H9 (cell line): ENCODE results near the gene SCN5A. TPM values are rescaled to one million over a fixed set of nuclear protein-coding genes. Genes with fewer than 3 reads are reported as not detected.

ENCODE experiments used
- DNase-seq: peaks from one replicate; pipeline ENCODE4 v3.0.0-alpha.2; 2017
- H2AFZ ChIP-seq: one replicate; pipeline ENCODE4 v1.6.1; 2013; ENCODE audit warnings: mild to moderate bottlenecking, low read length, control low read depth, moderate library complexity
- H2AK5ac ChIP-seq: 2 replicates; pipeline ENCODE4 v1.6.1; 2013; ENCODE audit warnings: low read length, control low read depth, mixed read lengths; ENCODE audit not compliant: insufficient read length
- H2BK120ac ChIP-seq: one replicate; pipeline ENCODE4 v1.6.1; 2013; ENCODE audit warnings: low read depth, mild to moderate bottlenecking, low read length, control low read depth, inconsistent platforms; ENCODE audit not compliant: poor library complexity, severe bottlenecking
- H2BK12ac ChIP-seq: 2 replicates; pipeline ENCODE4 v1.6.1; 2013; ENCODE audit warnings: low read length, control low read depth, mixed read lengths, low read depth; ENCODE audit not compliant: insufficient read length
- H2BK15ac ChIP-seq: 2 replicates; pipeline ENCODE4 v1.6.1; 2013; ENCODE audit warnings: low read depth, low read length, control low read depth
- H2BK20ac ChIP-seq: one replicate; pipeline ENCODE4 v1.6.1; 2013; ENCODE audit warnings: low read depth, mild to moderate bottlenecking, low read length, control low read depth, inconsistent platforms; ENCODE audit not compliant: poor library complexity, severe bottlenecking
- H2BK5ac ChIP-seq: 2 replicates; pipeline ENCODE4 v1.6.1; 2013; ENCODE audit warnings: low read length, control low read depth, mixed read lengths; ENCODE audit not compliant: insufficient read length
- H3K14ac ChIP-seq: 2 replicates; pipeline ENCODE4 v1.6.1; 2013; ENCODE audit warnings: low read length, control low read depth; ENCODE audit not compliant: insufficient read depth
- H3K18ac ChIP-seq: 2 replicates; pipeline ENCODE4 v1.6.1; 2013; ENCODE audit warnings: low read depth, mild to moderate bottlenecking, mixed read lengths, low read length, control low read depth; ENCODE audit not compliant: insufficient read length
- H3K23ac ChIP-seq: 2 replicates; pipeline ENCODE4 v1.6.1; 2013; ENCODE audit warnings: low read length, control low read depth, mixed read lengths, low read depth; ENCODE audit not compliant: insufficient read length
- H3K23me2 ChIP-seq: 2 replicates; pipeline ENCODE4 v1.6.1; 2013; ENCODE audit warnings: low read depth, mild to moderate bottlenecking, mixed read lengths, low read length, control low read depth; ENCODE audit not compliant: insufficient read length, poor library complexity, severe bottlenecking
- H3K27ac ChIP-seq: 2 replicates; pipeline ENCODE4 v1.5.1; 2013; ENCODE audit warnings: low read length, control low read depth, mixed read lengths, low read depth; ENCODE audit not compliant: insufficient read length
- H3K27me3 ChIP-seq: 2 replicates; pipeline ENCODE4 v1.6.1; 2013; ENCODE audit warnings: low read length, control low read depth, inconsistent platforms; ENCODE audit not compliant: insufficient read depth
- H3K4ac ChIP-seq: 2 replicates; pipeline ENCODE4 v1.6.1; 2013; ENCODE audit warnings: low read depth, mild to moderate bottlenecking, control low read depth, inconsistent platforms, low read length, moderate library complexity
- H3K4me1 ChIP-seq: 2 replicates; pipeline ENCODE4 v1.6.1; 2013; ENCODE audit warnings: low read length, control low read depth, inconsistent platforms; ENCODE audit not compliant: insufficient read depth
- H3K4me2 ChIP-seq: 2 replicates; pipeline ENCODE4 v1.6.1; 2013; ENCODE audit warnings: low read length, control low read depth, mixed read lengths; ENCODE audit not compliant: insufficient read length, insufficient read depth
- H3K56ac ChIP-seq: 2 replicates; pipeline ENCODE4 v1.6.1; 2013; ENCODE audit warnings: low read depth, mild to moderate bottlenecking, mixed read lengths, low read length, control low read depth; ENCODE audit not compliant: insufficient read length
- H3K79me1 ChIP-seq: 2 replicates; pipeline ENCODE4 v1.6.1; 2013; ENCODE audit warnings: low read depth, mild to moderate bottlenecking, moderate library complexity, low read length, control low read depth, inconsistent platforms; ENCODE audit not compliant: insufficient read depth, poor library complexity, severe bottlenecking
- H3K79me2 ChIP-seq: 2 replicates; pipeline ENCODE4 v1.6.1; 2013; ENCODE audit warnings: low read length, control low read depth, inconsistent platforms; ENCODE audit not compliant: insufficient read depth
- H3K9ac ChIP-seq: 2 replicates; pipeline ENCODE4 v1.6.1; 2013; ENCODE audit warnings: low read length, control low read depth, mixed read lengths; ENCODE audit not compliant: insufficient read length; ENCODE audit errors: extremely low read depth
- H3K9me3 ChIP-seq: one replicate; pipeline ENCODE4 v1.6.1; 2013; ENCODE audit warnings: low read depth, low read length, inconsistent platforms; ENCODE audit not compliant: control insufficient read depth
- H3T11ph ChIP-seq: one replicate; pipeline ENCODE4 v1.6.1; 2013; ENCODE audit warnings: mild to moderate bottlenecking, low read length, control low read depth, inconsistent platforms
- H4K20me1 ChIP-seq: one replicate; pipeline ENCODE4 v1.6.1; 2013; ENCODE audit not compliant: control insufficient read depth, insufficient read length, insufficient read depth
- H4K5ac ChIP-seq: 2 replicates; pipeline ENCODE4 v1.6.1; 2013; ENCODE audit warnings: low read depth, mild to moderate bottlenecking, mixed read lengths, low read length, control low read depth; ENCODE audit not compliant: insufficient read length
- H4K8ac ChIP-seq: replicated peaks from 2 replicates; pipeline ENCODE4 v1.6.1; 2013; ENCODE audit warnings: low read length, control low read depth, mixed read lengths, low read depth; ENCODE audit not compliant: insufficient read length
- H4K91ac ChIP-seq: 2 replicates; pipeline ENCODE4 v1.6.1; 2013; ENCODE audit warnings: low read depth, mild to moderate bottlenecking, moderate library complexity, mixed read lengths, low read length, control low read depth; ENCODE audit not compliant: insufficient read length
- H3K27ac Mint-ChIP-seq, 3 experiments: 2 replicates in 2 of 3; 3 replicates in 1 of 3; pipeline ENCODE4 v1.8.0; 2020 to 2021; ENCODE audit warnings: mixed read lengths in 3 of 3, mild to moderate bottlenecking in 1 of 3, moderate library complexity in 1 of 3
- H3K27me3 Mint-ChIP-seq: 2 replicates; pipeline ENCODE4 v1.8.0; 2021; ENCODE audit warnings: low read depth, mild to moderate bottlenecking, moderate library complexity, mixed read lengths
- H3K36me3 Mint-ChIP-seq, 3 experiments: 2 replicates in 2 of 3; 3 replicates in 1 of 3; pipeline ENCODE4 v1.8.0; 2020 to 2021; ENCODE audit warnings: low read depth in 3 of 3, mixed read lengths in 3 of 3; ENCODE audit not compliant: insufficient read depth in 1 of 3
- H3K4me1 Mint-ChIP-seq, 2 experiments: 2 replicates each; pipeline ENCODE4 v1.8.0; 2020; ENCODE audit warnings: mixed read lengths in 2 of 2
- H3K4me3 Mint-ChIP-seq, 2 experiments: 2 replicates in 1 of 2; 3 replicates in 1 of 2; pipeline ENCODE4 v1.8.0; 2020 to 2021; ENCODE audit warnings: mild to moderate bottlenecking in 2 of 2, mixed read lengths in 2 of 2, moderate library complexity in 1 of 2
- H3K9me3 Mint-ChIP-seq, 2 experiments: 2 replicates in 1 of 2; 3 replicates in 1 of 2; pipeline ENCODE4 v1.8.0; 2020; ENCODE audit warnings: mild to moderate bottlenecking in 2 of 2, mixed read lengths in 2 of 2, moderate library complexity in 1 of 2
- WGBS: extraction: QIAGEN DNeasy Blood & Tissue Kit; methylation state at CpG from one replicate; pipeline ENCODE4 v1.1.7; 2013; ENCODE audit warnings: missing lambda C conversion rate, low lambda C conversion rate, mixed read lengths; ENCODE audit not compliant: insufficient read length; ENCODE audit errors: extremely low coverage; 5-methylcytosine and 5-hydroxymethylcytosine counted together
- total RNA-seq: library from RNA; stranded (reverse); gene quantifications from 2 replicates; pipeline ENCODE4 v1.2.1, GENCODE V29; 2021
- TF ChIP-seq, protein P1 (sequence below): fragments of 200-600 bp; sonication (generic); conservative IDR thresholded peaks from 3 replicates; pipeline ENCODE4 v1.8.0; 2021; ENCODE audit warnings: antibody characterized with exemption, mild to moderate bottlenecking

Gene SCN5A
- total RNA-seq, 1 experiment from 2014 or later, result 6.5 TPM

DNA sequence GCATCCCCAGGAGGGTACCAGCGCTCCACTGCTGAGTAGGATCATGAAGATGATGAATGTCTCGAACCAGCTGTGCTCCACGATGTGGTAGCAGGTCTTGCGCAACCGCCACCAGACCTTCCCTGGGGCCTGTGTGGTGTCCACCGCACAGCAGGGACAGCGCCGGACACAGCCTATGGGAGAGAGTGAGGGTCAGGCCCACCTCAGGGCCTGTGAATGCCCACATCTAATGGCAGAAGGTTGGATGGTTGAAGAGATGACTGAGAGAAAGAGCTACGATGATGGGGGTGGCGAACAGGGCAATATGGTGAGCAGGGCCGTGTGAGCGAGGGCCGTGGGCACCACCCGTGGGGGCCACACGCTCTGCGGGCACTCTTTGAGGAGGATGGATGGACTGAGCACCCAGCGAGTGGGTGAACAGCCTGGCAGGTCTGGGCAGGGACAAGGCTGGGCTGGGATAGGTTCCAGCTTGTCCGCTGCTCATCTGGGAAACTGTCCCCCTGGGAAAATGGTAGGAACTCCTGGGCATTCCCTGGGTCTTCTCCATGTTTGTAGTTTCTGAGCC is 74.1 kb downstream of the SCN5A start:
- Histone ChIP-seq H4K8ac (no peak overlapping the region), H3K4ac (no peak overlapping the region), H2BK20ac (no peak overlapping the region), H3K4me1 (no peaks in the 10 kb centered on the region; the same call in 1 of the 2 replicates), H2BK12ac (no peak overlapping the region), H3K9ac (no peak overlapping the region), H3K27me3 (no peaks in the 10 kb centered on the region), H3K79me1 (no peaks in the 10 kb centered on the region), H2BK5ac (no peak overlapping the region), H3K14ac (no peak overlapping the region), H3K23ac (no peak overlapping the region), H4K20me1 (no peaks in the 10 kb centered on the region), H2BK120ac (no peak overlapping the region), H4K91ac (no peak overlapping the region), H3K23me2 (no peaks in the 10 kb centered on the region), H3K9me3 (no peaks in the 10 kb centered on the region), H3T11ph (no peak overlapping the region), H3K18ac (no peak overlapping the region), H3K79me2 (no peaks in the 10 kb centered on the region), H2BK15ac (no peak overlapping the region), H3K56ac (no peak overlapping the region), H2AFZ (no peak overlapping the region), H4K5ac (no peak overlapping the region), H3K4me2 (no peak overlapping the region), H3K27ac (no peak overlapping the region), H2AK5ac (no peak overlapping the region)
- peaks cover 13 to 21% of the 10 kb centered on the region in 2 experiments for H3K4me1 Mint-ChIP-seq
- no peak overlapping the region for H3K4me3 Mint-ChIP-seq
- TF ChIP-seq, protein P1, sequence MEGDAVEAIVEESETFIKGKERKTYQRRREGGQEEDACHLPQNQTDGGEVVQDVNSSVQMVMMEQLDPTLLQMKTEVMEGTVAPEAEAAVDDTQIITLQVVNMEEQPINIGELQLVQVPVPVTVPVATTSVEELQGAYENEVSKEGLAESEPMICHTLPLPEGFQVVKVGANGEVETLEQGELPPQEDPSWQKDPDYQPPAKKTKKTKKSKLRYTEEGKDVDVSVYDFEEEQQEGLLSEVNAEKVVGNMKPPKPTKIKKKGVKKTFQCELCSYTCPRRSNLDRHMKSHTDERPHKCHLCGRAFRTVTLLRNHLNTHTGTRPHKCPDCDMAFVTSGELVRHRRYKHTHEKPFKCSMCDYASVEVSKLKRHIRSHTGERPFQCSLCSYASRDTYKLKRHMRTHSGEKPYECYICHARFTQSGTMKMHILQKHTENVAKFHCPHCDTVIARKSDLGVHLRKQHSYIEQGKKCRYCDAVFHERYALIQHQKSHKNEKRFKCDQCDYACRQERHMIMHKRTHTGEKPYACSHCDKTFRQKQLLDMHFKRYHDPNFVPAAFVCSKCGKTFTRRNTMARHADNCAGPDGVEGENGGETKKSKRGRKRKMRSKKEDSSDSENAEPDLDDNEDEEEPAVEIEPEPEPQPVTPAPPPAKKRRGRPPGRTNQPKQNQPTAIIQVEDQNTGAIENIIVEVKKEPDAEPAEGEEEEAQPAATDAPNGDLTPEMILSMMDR, result no peak
- no peaks in the 10 kb centered on the region; a peak in 1 of 5 replicates for H3K9me3 Mint-ChIP-seq
- DNase-seq, result peak; percentile 12
- no CpG with 5 or more reads among the region's 18 CpGs for WGBS
- H3K27me3 Mint-ChIP-seq, result peaks cover 2% of the 10 kb centered on the region
- H3K27ac Mint-ChIP-seq, result no peak overlapping the region
- H3K36me3 Mint-ChIP-seq, result peaks cover 0 to 4% (median 0%) of the 10 kb centered on the region in 3 experiments; a peak in 4 of 7 replicates
